Stimulated activated CD8-positive, alpha-beta memory T cell treated with anti-CD3 and anti-CD28 coated beads, Interleukin-7, amount 100 ng/mL, for 4 hours (primary cell): ENCODE measurements around the gene MYG1.
"Not testable (repeated sequence)": the region's sequence is repeated elsewhere in the genome, so short reads cannot be mapped to it uniquely, and the experiment has no call there.

ENCODE experiments used
- DNase-seq, 2 donors: peaks; one replicate each; pipeline ENCODE4 v3.0.0-alpha.2; 2020; ENCODE audit warnings: low read depth in 2 of 2

MYG1 gene

GRCh38 chr12:53327435-53328042 lies 28.0 kb downstream of the MYG1 start:
- no peak for DNase-seq

- DNase-seq, result no peak
These were observed 28.5 kb downstream of the MYG1 start for GRCh38 chr12:53328043-53328435.

- DNase-seq, result no peak
These were observed 31.2 kb downstream of the MYG1 start for GRCh38 chr12:53330671-53331070.

- DNase-seq, result not testable (repeated sequence)
These were observed 32.8 kb downstream of the MYG1 start for GRCh38 chr12:53332339-53332738.

GRCh38 chr12:53332744-53333143 lies 33.2 kb downstream of the MYG1 start:
- DNase-seq, result no peak

GRCh38 chr12:53333289-53333688 lies 33.8 kb downstream of the MYG1 start:
- no peak for DNase-seq

- no peak for DNase-seq
These were observed 34.4 kb downstream of the MYG1 start for GRCh38 chr12:53333845-53334244.

GRCh38 chr12:53334822-53335221 lies 35.3 kb downstream of the MYG1 start:
- DNase-seq, result no peak

- DNase-seq, result no peak
These were observed 36.7 kb downstream of the MYG1 start, which contains the start of gene SP7 for GRCh38 chr12:53336181-53336681. TSS of gene SP7 (minus strand) at chr12:53336354. CDS start at chr12:53335646, 708 bp downstream.

GRCh38 chr12:53338017-53338416 lies 38.5 kb downstream of the MYG1 start:
- DNase-seq, result no peak

GRCh38 chr12:53338916-53339315 lies 39.4 kb downstream of the MYG1 start:
- DNase-seq, result no peak

- DNase-seq, result no peak
These were observed 40.9 kb downstream of the MYG1 start for GRCh38 chr12:53340398-53340797.

GRCh38 chr12:53343449-53343848 lies 44.0 kb downstream of the MYG1 start:
- no peak for DNase-seq

GRCh38 chr12:53343969-53344368 lies 44.5 kb downstream of the MYG1 start:
- DNase-seq, result no peak

- DNase-seq, result no peak
These were observed 45.0 kb downstream of the MYG1 start for GRCh38 chr12:53344487-53344823.

GRCh38 chr12:53344824-53345485 lies 45.5 kb downstream of the MYG1 start:
- peak; percentile 51 to 55 for DNase-seq

- no peak for DNase-seq
These were observed 46.1 kb downstream of the MYG1 start for GRCh38 chr12:53345486-53346188.

- DNase-seq, result no peak
These were observed 47.0 kb downstream of the MYG1 start for GRCh38 chr12:53346491-53346890.

GRCh38 chr12:53347905-53348304 lies 48.4 kb downstream of the MYG1 start:
- DNase-seq, result no peak

GRCh38 chr12:53352331-53353256 lies 53.1 kb downstream of the MYG1 start:
- DNase-seq, result peak; percentile 64 to 74

- no peak for DNase-seq
These were observed 53.8 kb downstream of the MYG1 start for GRCh38 chr12:53353257-53353655.

GRCh38 chr12:53355121-53355520 lies 55.6 kb downstream of the MYG1 start:
- DNase-seq, result no peak
